COR-L47 (cell line): ENCODE data around the gene MANSC1.
"Not testable (repeated sequence)": the region's sequence is repeated elsewhere in the genome, so short reads cannot be mapped to it uniquely, and the experiment has no call there.

ENCODE experiments used
- DNase-seq: peaks from one replicate; lab custom pipeline; 2025; lab: John Stamatoyannopoulos, UW

MANSC1 gene

DNA sequence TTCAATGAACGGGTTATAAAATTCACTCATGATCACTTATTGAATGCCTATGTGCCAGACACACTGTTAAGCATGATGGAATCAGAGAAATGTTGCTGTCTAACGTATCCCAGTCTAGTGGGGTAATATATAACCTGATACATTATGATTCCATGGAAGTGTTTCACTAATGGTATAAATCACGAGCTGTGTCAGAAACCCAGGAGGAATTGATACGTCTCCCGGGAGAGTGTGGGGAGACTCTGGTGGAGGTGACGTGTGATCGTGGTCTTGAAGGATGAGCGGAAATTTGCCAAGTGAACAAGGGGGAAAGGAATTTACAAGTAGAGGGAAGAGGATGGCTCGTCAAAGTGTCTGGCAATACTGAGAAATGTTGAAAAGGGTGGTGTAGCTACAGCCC, 26.5 kb downstream of the MANSC1 start:
- no peak for DNase-seq

DNA sequence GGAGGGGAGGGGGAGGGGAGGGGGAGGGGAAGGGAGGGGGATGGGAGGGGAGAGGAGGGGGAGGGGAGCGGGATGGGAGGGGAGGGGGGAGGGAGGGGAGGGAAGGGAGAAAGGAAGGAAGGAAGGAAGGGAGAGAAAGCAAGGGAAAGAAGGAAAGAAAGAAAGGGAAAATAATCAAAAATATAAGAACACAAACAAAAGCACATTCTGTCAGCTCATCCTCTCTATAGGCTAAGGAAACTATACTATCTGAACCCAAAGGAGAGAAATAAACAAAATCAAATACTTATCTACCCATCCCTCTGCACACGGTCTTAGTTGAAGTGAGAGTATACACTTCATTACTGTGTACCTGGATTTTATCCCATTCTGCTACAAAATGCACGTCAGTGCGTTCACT, 26.9 kb downstream of the MANSC1 start:
- DNase-seq: no peak

DNA sequence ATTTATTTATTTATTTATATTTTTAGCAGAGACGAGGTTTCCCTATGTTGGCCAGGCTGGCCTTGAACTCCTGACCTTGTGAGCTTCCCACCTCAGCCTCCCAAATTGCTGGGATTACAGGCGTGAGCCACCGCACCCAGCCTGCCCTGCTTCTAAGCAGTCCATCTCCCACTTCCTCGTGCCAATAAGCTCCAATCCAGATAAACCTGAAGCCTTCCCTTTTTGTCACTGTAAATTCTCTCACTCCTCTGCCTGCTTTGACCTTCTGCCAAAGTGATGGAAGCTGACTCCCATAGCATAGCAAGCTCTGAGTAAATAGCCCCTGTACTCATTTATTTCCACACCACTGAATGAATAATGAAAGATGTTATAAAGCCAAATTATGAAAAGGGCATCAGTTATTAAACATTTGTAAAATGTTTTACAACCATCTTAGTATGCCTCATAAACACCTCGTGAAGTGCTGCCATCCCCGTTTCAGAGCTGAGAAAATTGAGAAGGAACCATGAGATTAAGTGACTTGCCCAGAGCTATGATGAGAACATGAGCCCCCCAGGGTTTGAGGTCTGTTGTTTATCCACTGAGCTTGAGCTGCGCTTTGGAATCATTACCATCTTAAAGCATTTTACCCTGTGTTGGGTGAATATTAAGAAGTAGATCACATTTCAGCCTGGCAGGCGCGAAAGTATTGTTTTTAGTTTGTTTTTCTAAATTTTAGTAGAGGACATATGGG, 30.4 kb downstream of the MANSC1 start:
- no peak for DNase-seq

DNA sequence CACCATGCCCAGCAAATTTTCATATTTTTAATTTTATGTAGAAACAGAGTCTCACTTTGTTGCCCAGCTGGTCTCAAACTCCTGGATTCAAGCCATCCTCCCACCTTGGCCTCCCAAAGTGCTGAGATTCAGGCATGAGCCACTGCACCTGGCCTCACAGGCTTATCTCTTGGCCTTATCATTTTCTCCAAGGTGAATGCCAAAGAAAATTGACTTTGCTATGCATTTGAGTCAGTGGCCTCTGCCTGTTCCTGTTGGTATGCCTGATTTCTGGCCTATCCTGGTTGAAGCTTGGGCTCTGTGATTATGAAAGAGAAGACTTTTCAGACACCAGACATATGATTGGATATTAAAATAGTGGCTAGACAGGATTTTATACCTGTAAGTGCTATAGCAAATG, 34.2 kb downstream of the MANSC1 start:
- DNase-seq: no peak

DNA sequence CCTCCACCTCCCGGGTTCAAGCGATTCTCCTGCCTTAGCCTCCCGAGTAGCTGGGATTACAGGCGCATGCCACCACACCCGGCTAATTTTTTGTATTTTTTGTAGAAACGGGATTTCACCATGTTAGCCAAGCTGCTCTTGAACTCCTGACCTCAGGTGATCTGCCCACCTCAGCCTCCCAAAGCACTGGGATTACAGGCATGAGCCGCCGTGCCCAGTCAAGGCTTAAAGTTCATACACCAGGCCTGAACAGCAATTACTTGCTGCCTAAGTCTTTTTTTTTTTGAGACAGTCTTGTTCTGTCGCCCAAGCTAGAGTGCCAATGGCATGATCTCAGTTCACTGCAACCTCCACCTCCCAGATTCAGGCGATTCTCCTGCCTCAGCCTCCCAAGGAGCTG, 39.3 kb downstream of the MANSC1 start:
- DNase-seq: not testable (repeated sequence)

DNA sequence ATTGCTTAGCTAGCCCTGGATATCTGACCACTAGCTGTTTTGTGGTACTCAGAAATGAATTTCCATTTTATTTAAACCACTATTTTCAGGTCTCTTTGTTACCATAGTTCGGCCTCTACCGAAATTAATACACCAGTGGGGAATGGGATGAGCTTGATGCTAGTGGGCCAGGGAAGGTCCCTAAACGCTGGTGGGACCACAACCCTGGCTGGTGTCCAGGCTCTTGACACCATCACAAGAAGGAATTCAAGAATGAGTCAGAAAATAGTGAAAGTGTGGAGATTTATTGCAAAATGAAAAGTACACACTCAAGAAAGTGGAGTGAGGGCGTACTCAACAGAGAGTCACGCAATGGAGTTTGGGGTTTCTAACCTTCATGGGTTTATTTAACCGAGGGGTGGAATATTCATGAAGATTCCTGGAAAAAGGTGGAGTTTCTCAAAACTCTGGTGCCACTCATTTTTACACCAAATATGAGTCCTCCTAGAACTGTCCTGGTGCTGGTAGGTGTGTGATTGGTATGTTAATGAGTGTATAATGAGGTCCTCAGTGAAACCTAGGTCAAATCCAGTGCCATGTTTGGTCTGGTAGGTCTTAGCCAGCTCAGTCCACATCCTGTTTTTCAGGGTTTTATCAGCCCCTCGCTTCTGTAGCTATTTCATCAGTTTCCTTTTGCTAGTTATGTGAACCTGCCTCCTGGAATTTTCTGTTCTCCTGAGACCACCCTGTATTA, 44.3 kb downstream of the MANSC1 start:
- DNase-seq: no peak

DNA sequence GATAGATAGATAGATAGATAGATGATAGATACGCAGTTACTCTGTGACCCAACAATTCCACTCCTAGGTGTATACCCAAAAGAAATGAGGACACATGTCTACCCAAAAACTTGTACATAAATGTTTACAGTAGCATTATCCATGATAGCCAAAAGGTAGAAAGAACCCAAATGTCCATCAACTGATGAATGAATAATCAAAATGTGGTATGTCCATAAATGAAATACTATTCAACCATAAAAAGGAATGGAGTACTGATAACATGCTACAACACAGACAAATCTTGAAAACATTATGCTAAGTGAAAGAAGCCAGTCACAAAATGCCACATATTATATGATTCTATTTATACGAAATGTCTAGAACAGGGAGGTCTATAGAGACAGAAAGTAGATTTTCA, 47.1 kb downstream of the MANSC1 start:
- no peak for DNase-seq

DNA sequence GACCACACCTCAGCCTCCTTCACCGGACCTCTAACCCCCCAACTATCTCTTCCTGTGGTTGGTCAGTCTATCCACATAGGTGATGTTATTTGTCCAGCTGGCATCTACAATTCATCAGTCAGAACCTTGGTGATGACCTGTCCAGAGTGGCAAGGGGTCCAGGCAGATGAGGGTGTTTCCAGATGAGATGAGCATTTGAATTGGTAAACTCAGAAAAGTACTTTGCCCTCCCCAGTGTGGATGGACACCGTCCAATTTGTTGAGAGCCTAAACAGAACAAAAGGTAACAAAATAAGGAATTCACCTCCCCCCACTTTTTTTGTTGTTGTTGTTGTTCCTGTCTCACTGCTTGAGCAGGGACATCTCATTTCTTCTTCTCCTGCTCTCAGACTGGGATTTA, 48.9 kb downstream of the MANSC1 start:
- no peak for DNase-seq

DNA sequence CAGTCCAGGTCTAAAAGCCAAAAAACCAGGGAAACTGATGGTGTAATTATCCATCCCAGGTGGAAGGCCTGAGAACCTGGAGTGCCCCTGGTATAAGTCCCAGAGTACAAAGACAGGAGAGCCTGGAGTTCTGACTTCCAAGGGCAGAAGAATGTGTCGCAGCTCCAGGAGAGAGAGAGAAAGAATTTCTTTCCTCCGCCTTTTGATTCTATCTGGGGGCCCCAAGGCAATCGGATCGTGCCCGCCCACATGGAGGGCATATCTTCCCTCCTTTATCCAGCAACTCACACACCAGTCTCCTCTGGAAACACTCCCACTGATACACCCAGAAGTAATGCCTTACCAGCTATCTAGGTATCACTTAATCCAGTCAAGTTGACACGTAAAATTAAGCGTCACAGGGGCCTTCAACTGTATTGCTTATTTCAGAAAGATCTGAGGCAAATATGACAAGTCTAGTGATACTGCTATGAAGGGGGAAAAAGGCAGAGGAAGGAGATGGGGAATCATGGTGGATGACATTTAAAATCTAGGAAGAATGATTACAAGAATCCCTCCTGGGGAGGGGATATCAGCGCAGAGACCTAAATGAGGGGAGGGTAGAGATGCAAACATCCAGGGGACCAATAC, 52.7 kb downstream of the MANSC1 start:
- no peak for DNase-seq

DNA sequence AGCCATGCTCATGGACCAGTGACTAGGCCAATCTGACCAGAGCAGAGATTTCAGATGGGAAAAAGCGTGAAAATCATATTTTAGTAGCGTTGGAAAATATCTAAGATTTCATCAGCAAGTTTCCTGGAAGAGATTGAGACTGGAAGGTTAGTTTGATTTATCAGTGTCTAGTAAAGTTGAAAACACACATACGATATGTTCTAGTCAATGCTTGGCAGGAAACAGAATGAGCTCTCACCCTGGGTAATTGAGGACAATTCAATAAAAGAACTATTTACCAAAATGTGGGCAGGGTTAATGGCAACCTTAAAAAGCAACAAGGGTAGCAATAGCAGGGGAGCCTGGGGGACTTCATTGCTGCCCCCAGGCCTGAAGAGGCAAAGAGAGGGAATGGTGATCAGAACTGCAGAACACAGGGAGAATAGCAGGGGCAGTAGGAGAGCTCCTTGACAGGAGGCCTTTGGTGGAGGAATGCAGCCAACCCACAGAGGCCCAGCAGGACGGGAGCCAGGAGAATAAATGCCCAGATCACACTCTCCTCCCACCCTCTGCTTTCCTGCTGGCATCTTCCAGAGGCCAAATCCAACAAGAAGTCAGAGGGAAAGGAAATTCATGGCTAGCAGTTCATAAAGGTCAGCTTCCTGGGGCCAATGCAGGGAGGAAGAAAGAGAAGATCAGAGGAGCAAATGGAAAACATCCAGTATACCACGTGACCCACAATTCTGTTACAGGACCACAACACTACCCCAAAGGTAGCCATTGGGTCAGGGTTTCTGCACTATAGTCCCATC, 55.6 kb downstream of the MANSC1 start:
- DNase-seq: no peak

DNA sequence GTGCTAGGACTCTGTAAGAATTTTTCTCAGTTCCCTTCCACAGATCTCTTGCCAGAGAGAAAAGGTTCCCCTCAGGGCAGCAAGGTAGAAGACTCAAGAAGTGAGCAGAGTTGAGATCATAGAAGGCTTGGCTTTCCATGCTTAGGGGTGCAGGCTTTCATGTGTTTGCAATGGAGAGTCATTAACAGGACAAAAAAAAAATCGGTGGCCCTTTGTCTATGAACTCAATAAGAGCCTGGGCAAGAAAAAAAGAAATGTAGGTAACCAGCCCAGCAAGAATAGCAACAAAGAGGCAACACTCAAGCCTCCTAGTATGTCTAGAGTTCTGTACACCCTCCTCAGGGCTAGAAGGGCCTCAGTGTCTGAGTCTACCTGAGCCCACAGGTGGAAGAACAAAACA, 59.8 kb downstream of the MANSC1 start:
- DNase-seq: no peak

DNA sequence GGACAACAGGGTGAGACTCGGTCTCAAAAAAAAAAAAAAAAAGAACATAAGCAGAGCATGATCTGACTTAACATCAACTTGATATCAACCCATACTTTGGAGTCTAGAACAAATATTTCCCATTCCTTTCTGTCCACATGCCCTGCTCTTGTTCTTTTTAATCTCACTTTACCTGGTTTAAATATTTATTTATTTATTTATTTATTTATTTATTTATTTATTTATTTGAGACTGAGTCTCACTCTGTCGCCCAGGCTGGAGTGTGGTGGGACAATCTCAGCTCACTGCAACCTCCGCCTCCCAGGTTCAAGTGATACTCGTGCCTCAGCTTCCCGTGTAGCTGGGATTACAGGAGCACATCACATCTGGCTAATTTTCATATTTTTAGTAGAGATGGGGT, 63.6 kb downstream of the MANSC1 start:
- no peak for DNase-seq

DNA sequence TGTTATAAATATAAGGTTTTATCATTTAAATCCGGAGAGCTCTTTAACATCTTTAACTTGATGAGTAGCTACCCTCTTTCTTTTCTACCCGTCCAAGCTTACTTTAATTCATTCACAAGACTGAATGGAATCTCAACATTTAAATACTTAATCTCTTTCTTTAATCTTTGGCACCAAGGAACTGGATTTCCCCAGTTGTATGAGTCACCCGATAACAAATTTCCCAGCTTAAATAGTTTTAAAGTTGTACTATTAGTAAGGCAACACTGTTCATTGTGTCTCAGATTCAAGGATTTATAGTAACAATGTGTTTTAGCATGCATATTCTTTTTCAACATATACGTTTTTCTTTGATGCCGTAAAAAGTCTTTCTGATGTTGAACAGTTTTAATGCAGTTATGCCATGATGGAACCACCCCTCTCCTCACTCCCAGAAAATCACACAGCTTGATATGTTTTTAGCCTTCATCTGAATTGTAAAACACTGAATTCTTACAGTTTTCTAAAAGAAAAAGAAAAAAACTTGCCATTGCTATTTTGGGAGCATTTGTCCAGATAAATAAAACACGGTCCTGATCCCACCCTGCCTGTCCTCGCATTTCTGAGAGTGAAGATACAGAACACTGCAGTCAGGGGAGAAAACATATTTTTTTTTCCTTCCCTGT, 67.1 kb downstream of the MANSC1 start:
- DNase-seq: no peak

DNA sequence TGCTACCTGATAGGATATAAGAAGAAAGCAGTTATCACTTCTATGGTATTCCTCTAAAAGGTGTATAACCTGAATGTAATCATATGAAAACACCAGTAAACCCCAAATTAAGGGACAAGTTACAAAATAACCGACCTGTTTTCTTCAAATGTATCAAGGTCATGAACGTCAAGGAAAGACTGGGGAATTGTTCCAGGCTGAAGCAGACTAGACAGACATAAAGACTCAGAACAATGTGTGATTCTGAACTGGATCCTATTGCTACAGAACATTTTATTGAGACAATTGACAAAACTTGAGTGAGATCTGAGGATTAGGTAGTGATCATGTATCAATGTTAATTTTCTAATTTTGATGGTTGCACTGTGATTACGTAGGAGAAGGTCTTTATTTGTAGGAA, 67.8 kb downstream of the MANSC1 start:
- no peak for DNase-seq

DNA sequence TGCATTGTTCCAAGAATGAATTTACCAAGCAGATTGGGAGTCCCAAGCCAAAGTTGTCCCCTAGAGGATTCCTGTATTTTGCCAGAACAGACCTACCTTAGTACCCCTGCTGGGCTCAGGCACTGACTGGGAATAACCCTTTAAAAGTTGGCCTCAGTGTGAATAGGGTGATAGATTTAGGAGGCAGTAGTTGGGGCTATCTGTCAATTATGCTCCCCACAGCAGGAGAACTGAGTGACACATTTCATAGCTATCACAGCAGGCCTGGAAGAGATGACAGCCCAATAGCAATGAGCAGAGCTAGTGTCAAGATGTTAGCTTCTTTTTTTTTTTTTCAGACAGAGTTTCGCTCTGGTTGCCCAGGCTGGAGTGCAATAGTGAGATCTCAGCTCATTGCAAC, 68.9 kb downstream of the MANSC1 start:
- DNase-seq: no peak

DNA sequence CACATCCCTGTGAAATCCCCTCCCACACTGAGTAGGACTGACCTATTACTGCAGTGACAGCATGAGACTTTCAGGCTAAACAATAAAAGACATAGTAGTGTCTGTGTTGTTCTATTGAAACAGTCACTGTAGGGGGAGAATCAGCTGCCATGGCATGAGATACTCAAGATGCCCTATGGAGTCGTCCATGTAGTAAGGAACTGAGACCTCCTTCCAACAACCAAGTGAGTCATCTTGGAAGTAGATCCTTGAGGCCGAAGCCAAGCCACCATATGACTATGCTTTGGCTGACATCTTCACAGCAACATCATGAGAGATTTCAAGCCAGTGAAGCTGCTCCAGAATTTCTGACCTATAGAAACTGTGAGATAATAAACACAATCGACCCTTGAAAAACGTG, 71.1 kb downstream of the MANSC1 start:
- no peak for DNase-seq
